ENCODE data around the gene PRKCA.

PRKCA gene

GRCh38 chr17:66746736-66747135 is 444.3 kb downstream of the PRKCA start (continued):
- TF ChIP-seq TSHZ2 (CRISPR knock-in tag; IDR thresholded peaks at IDR 0.05) (no peak), TCF4 (CRISPR knock-in tag; IDR thresholded peaks at IDR 0.05; ENCODE audit: borderline replicate concordance) (no peak), ESRRG (CRISPR knock-in tag; IDR thresholded peaks at IDR 0.05) (no peak)

GRCh38 chr17:66747578-66748275 is 445.3 kb downstream of the PRKCA start:
- TF ChIP-seq ZFP30 (CRISPR knock-in tag; IDR thresholded peaks at IDR 0.05) (no peak), ZC3H10 (CRISPR knock-in tag; IDR thresholded peaks at IDR 0.05) (no peak), TCF4 (CRISPR knock-in tag; IDR thresholded peaks at IDR 0.05; ENCODE audit: borderline replicate concordance) (no peak), POU6F1 (CRISPR knock-in tag; IDR thresholded peaks at IDR 0.05; ENCODE audit: borderline replicate concordance, low read depth) (no peak), ZFP3 (CRISPR knock-in tag; IDR thresholded peaks at IDR 0.05) (no peak), BACH2 (CRISPR knock-in tag; IDR thresholded peaks at IDR 0.05; ENCODE audit: borderline replicate concordance) (no peak), SNAI2 (CRISPR knock-in tag; IDR thresholded peaks at IDR 0.05) (no peak), GLIS3 (CRISPR knock-in tag; IDR thresholded peaks at IDR 0.05) (no peak), ZNF565 (CRISPR knock-in tag; conservative IDR thresholded peaks at IDR 0.05; ENCODE audit: low read depth) (no peak), OSR1 (CRISPR knock-in tag; IDR thresholded peaks at IDR 0.05) (no peak), TSHZ2 (CRISPR knock-in tag; IDR thresholded peaks at IDR 0.05) (no peak), ISL1 (CRISPR knock-in tag; IDR thresholded peaks at IDR 0.05) (no peak), TOX (CRISPR knock-in tag; IDR thresholded peaks at IDR 0.05; ENCODE audit: borderline replicate concordance) (no peak), PATZ1 (CRISPR knock-in tag; IDR thresholded peaks at IDR 0.05; ENCODE audit: borderline replicate concordance) (no peak), CSDC2 (CRISPR knock-in tag; IDR thresholded peaks at IDR 0.05) (no peak)
- no peak for ATAC-seq

- TF ChIP-seq ZNF8 (CRISPR knock-in tag; IDR thresholded peaks at IDR 0.05) (no peak), TCF4 (CRISPR knock-in tag; IDR thresholded peaks at IDR 0.05; ENCODE audit: borderline replicate concordance) (no peak), OSR1 (CRISPR knock-in tag; IDR thresholded peaks at IDR 0.05) (no peak), ARNTL (CRISPR knock-in tag; IDR thresholded peaks at IDR 0.05; ENCODE audit: borderline replicate concordance, low read depth) (no peak), ESRRG (CRISPR knock-in tag; IDR thresholded peaks at IDR 0.05) (no peak), TSHZ2 (CRISPR knock-in tag; IDR thresholded peaks at IDR 0.05) (no peak), RARB (CRISPR knock-in tag; IDR thresholded peaks at IDR 0.05) (no peak), ISL1 (CRISPR knock-in tag; IDR thresholded peaks at IDR 0.05) (no peak), TOX (CRISPR knock-in tag; IDR thresholded peaks at IDR 0.05; ENCODE audit: borderline replicate concordance) (no peak), CSDC2 (CRISPR knock-in tag; IDR thresholded peaks at IDR 0.05) (no peak), SNAI2 (CRISPR knock-in tag; IDR thresholded peaks at IDR 0.05) (no peak), PPARA (CRISPR knock-in tag; IDR thresholded peaks at IDR 0.05; ENCODE audit: borderline replicate concordance) (no peak), ZFP3 (CRISPR knock-in tag; IDR thresholded peaks at IDR 0.05) (no peak), CREB5 (CRISPR knock-in tag; IDR thresholded peaks at IDR 0.05; ENCODE audit: low read depth) (no peak)
- no peak for ATAC-seq
Measured at GRCh38 chr17:66748578-66748977, 446.2 kb downstream of the PRKCA start.
